HCT116 (cell line): ENCODE data around the gene PLXNC1. TPM values are rescaled to one million over a fixed set of nuclear protein-coding genes. Genes with fewer than 3 reads are reported as not detected.

Experiments used
- ATAC-seq: fragments of 200-7000 bp; cut with Tn5 transposase; 2 replicates; pipeline ENCODE4 v1.9.1; 2020; ENCODE audit warnings: mild to moderate bottlenecking, moderate library complexity
- BruUV-seq: library from RNA; stranded (reverse); fragments of 400-500 nt; replicated peaks from 2 replicates; lab custom pipeline; 2021; lab: Mats Ljungman, UMichigan
- CTCF ChIA-PET: fragments of 300-600 bp; sonication (Branson Sonifier 250); formaldehyde crosslinking; loops from one replicate; lab custom pipeline; 2021; ENCODE audit warnings: antibody characterized with exemption; lab: Charles Lee
- POLR2A ChIA-PET: fragments of 300-600, 350-600 bp; sonication (Branson Sonifier 250); formaldehyde crosslinking; loops from one replicate; lab custom pipeline; 2021; ENCODE audit warnings: antibody characterized with exemption; lab: Charles Lee
- RAD21 ChIA-PET, 2 experiments: fragments of 300-600 bp; sonication (Branson Sonifier 250); formaldehyde crosslinking; loops; one replicate each; lab custom pipeline; 2023; ENCODE audit warnings: low total read pairs in 2 of 2; ENCODE audit not compliant: uncharacterized antibody in 2 of 2, unreplicated experiment in 2 of 2, low non-redundant PET in 1 of 2; lab: Charles Lee
- DNase-seq: peaks from one replicate; pipeline ENCODE4 v3.0.0-alpha.2; 2010; ENCODE audit warnings: low read depth, low spot score
- H2AFZ ChIP-seq: fragments of 200-600 bp; shearing (Covaris generic), sonication (generic); 2 replicates; pipeline ENCODE4 v1.6.1; 2017; ENCODE audit warnings: low read depth, mixed run types, mixed read lengths, antibody characterized with exemption, low read length; ENCODE audit not compliant: poor library complexity, severe bottlenecking
- H3K27ac ChIP-seq: 2 replicates; pipeline ENCODE4 v1.5.1; 2012; ENCODE audit warnings: low read depth, low read length
- H3K27me3 ChIP-seq: fragments of 200-600 bp; sonication (generic); 2 replicates; pipeline ENCODE4 v1.6.1; 2016; ENCODE audit warnings: mixed run types, low read length, mixed read lengths; ENCODE audit not compliant: insufficient read depth
- H3K36me3 ChIP-seq, 2 experiments: fragments of 200-500 bp in 1 of 2; fragments of 200-600 bp in 1 of 2; sonication (Bioruptor generic) in 1 of 2; sonication (generic) in 1 of 2; 2 replicates each; pipeline versions ENCODE4 v1.5.1 to v1.6.1; 2014 to 2016; ENCODE audit warnings: low read length in 2 of 2, inconsistent platforms in 1 of 2, mixed read lengths in 1 of 2, mixed run types in 1 of 2; ENCODE audit not compliant: insufficient read depth in 2 of 2, control insufficient read depth in 1 of 2
- H3K4me1 ChIP-seq, 2 experiments: fragments of 200-600 bp in 1 of 2; sonication (generic) in 1 of 2; 2 replicates each; pipeline versions ENCODE4 v1.5.1 to v1.6.1; 2012 to 2017; ENCODE audit warnings: low read length in 2 of 2, inconsistent platforms in 1 of 2, mild to moderate bottlenecking in 1 of 2, mixed read lengths in 1 of 2, mixed run types in 1 of 2, moderate library complexity in 1 of 2; ENCODE audit not compliant: insufficient read depth in 2 of 2, control insufficient read depth in 1 of 2
- H3K4me2 ChIP-seq: fragments of 200-600 bp; sonication (generic); 2 replicates; pipeline ENCODE4 v1.6.1; 2017; ENCODE audit warnings: mixed run types, low read length, mixed read lengths
- H3K4me3 ChIP-seq, 2 experiments: fragments of 200-600 bp in 1 of 2; sonication (generic) in 1 of 2; replicated peaks in 1 of 2; 2 replicates each; pipeline ENCODE4 v1.5.1; 2011 to 2016; ENCODE audit warnings: low read length in 2 of 2, control low read depth in 1 of 2, low read depth in 1 of 2, mild to moderate bottlenecking in 1 of 2, mixed read lengths in 1 of 2, mixed run types in 1 of 2
- H3K79me2 ChIP-seq: fragments of 200-600 bp; sonication (generic); 2 replicates; pipeline ENCODE4 v1.6.1; 2017; ENCODE audit warnings: mild to moderate bottlenecking, mixed run types, low read length, moderate library complexity, mixed read lengths; ENCODE audit not compliant: insufficient read depth
- H3K9ac ChIP-seq: fragments of 200-600 bp; sonication (generic); 2 replicates; pipeline ENCODE4 v1.6.1; 2016; ENCODE audit warnings: low read length, mixed read lengths
- H3K9me2 ChIP-seq: fragments of 200-600 bp; sonication (generic), shearing (Covaris generic); 2 replicates; pipeline ENCODE4 v1.6.1; 2017; ENCODE audit warnings: mixed run types, mild to moderate bottlenecking, moderate library complexity; ENCODE audit not compliant: insufficient read depth
- H3K9me3 ChIP-seq, 2 experiments: fragments of 200-500 bp in 1 of 2; fragments of 200-600 bp in 1 of 2; sonication (Bioruptor generic) in 1 of 2; sonication (generic) in 1 of 2; 2 replicates each; pipeline ENCODE4 v1.6.1; 2014 to 2017; ENCODE audit warnings: low read length in 2 of 2, mixed read lengths in 2 of 2, inconsistent platforms in 1 of 2, low read depth in 1 of 2, mild to moderate bottlenecking in 1 of 2, mixed run types in 1 of 2, moderate library complexity in 1 of 2; ENCODE audit not compliant: control insufficient read depth in 1 of 2, insufficient read depth in 1 of 2
- H4K20me1 ChIP-seq: fragments of 200-600 bp; sonication (generic), shearing (Covaris generic); 2 replicates; pipeline ENCODE4 v1.6.1; 2017; ENCODE audit warnings: mixed run types, mild to moderate bottlenecking, moderate library complexity; ENCODE audit not compliant: insufficient read depth
- CBX3 ChIP-seq: IDR thresholded peaks from 2 replicates; pipeline ENCODE4 v1.6.1; 2012; ENCODE audit warnings: low read depth
- CEBPB ChIP-seq: IDR thresholded peaks from 2 replicates; pipeline ENCODE4 v1.6.1; 2012; ENCODE audit warnings: low read depth
- EGR1 ChIP-seq: IDR thresholded peaks from 2 replicates; pipeline ENCODE4 v1.6.1; 2012; ENCODE audit warnings: low read depth
- ELF1 ChIP-seq: IDR thresholded peaks from 2 replicates; pipeline ENCODE4 v1.6.1; 2012; ENCODE audit warnings: low read depth, borderline replicate concordance
- EZH2 ChIP-seq: fragments of 200-600 bp; sonication (generic); IDR thresholded peaks from 2 replicates; pipeline ENCODE4 v1.6.1; 2017; ENCODE audit warnings: antibody characterized with exemption, mixed run types
- JUND ChIP-seq: IDR thresholded peaks from 2 replicates; pipeline ENCODE4 v1.6.1; 2012
- POLR2A ChIP-seq: IDR thresholded peaks from 2 replicates; pipeline ENCODE4 v1.7.0; 2011; ENCODE audit warnings: borderline replicate concordance; ENCODE audit not compliant: insufficient read depth, insufficient read length; ENCODE audit errors: extremely low read depth
- POLR2AphosphoS5 ChIP-seq: IDR thresholded peaks from 2 replicates; pipeline ENCODE4 v1.6.1; 2011; ENCODE audit warnings: mild to moderate bottlenecking, low read depth, low read length, moderate library complexity
- RAD21 ChIP-seq: IDR thresholded peaks from 2 replicates; pipeline ENCODE4 v1.6.1; 2012; ENCODE audit warnings: low read depth, mild to moderate bottlenecking
- SIN3A ChIP-seq: IDR thresholded peaks from 2 replicates; pipeline ENCODE4 v1.6.1; 2012; ENCODE audit warnings: low read depth
- SP1 ChIP-seq: IDR thresholded peaks from 2 replicates; pipeline ENCODE4 v1.6.1; 2012; ENCODE audit warnings: low read depth
- SRF ChIP-seq: IDR thresholded peaks from 2 replicates; pipeline ENCODE4 v1.6.1; 2012; ENCODE audit warnings: low read depth
- TCF7L2 ChIP-seq: IDR thresholded peaks from 2 replicates; pipeline ENCODE4 v1.7.0; 2011; ENCODE audit warnings: borderline replicate concordance, inconsistent platforms; ENCODE audit not compliant: insufficient read depth, insufficient read length; ENCODE audit errors: extremely low read depth
- YY1 ChIP-seq: IDR thresholded peaks from 2 replicates; pipeline ENCODE4 v1.6.1; 2011; ENCODE audit warnings: low read length, low read depth, moderate library complexity, mild to moderate bottlenecking; ENCODE audit not compliant: insufficient replicate concordance; ENCODE audit errors: extremely low read depth
- ZFX ChIP-seq: fragments of 450-650 bp; IDR thresholded peaks from 2 replicates; pipeline ENCODE4 v1.6.1; 2017
- intact Hi-C: fragments of 100-400 bp; cut with micrococcal nuclease; formaldehyde crosslinking; loops from 2 replicates; pipeline ENCODE4 v1.10.0; 2022
- total RNA-seq: library from RNA; stranded (reverse); gene quantifications from one replicate; pipeline ENCODE4 v1.2.1, GENCODE V29; 2021; ENCODE audit not compliant: unreplicated experiment
- TF ChIP-seq, protein P1 (sequence below): IDR thresholded peaks from 2 replicates; pipeline ENCODE4 v1.6.1; 2012
- TF ChIP-seq, protein P2 (sequence below), 3 experiments: fragments of 200-600 bp in 1 of 3; sonication (generic) in 1 of 3; IDR thresholded peaks in 2 of 3; conservative IDR thresholded peaks in 1 of 3; 2 replicates each; pipeline ENCODE4 v1.5.1; 2012 to 2017; ENCODE audit warnings: low read depth in 2 of 3, low read length in 2 of 3, antibody characterized with exemption in 1 of 3, borderline replicate concordance in 1 of 3, control low read depth in 1 of 3, mild to moderate bottlenecking in 1 of 3, mixed read lengths in 1 of 3, mixed run types in 1 of 3, moderate library complexity in 1 of 3; ENCODE audit not compliant: insufficient read depth in 1 of 3
- TF ChIP-seq, protein P3 (sequence below): IDR thresholded peaks from 2 replicates; pipeline ENCODE4 v1.6.1; 2012
- TF ChIP-seq, protein P4 (sequence below): IDR thresholded peaks from 2 replicates; pipeline ENCODE4 v1.6.1; 2011; ENCODE audit warnings: mild to moderate bottlenecking, low read length, moderate library complexity; ENCODE audit not compliant: insufficient replicate concordance; ENCODE audit errors: extremely low read depth
- TF ChIP-seq, protein P5 (sequence below): IDR thresholded peaks from 2 replicates; pipeline ENCODE4 v1.6.1; 2012; ENCODE audit warnings: low read depth

Gene PLXNC1
- total RNA-seq, 1 experiment from 2014 or later: 0.25 TPM

DNA sequence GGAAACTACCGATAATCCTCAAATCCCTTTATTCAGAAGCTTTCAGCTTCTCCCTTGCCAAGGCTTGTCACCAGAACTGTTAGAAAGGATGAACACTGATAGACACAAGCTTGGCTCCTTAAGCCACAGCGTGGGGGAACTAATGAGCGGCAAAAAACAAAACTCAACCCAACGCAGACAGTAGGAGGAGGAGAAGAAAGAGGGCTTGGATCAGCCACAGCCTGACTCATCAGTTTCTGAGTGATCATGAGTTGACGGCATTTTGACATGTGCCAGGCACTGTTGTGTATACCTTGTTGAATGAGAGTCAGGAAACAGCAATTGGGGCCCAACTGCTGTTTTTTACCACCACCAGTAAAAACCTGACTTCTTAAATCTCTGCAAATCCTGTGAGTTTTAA, 23.7 kb downstream of the PLXNC1 start:
- no peaks in the 10 kb centered on the region for H4K20me1 ChIP-seq
- TF ChIP-seq SP1: no peak
- TF ChIP-seq, protein P1, sequence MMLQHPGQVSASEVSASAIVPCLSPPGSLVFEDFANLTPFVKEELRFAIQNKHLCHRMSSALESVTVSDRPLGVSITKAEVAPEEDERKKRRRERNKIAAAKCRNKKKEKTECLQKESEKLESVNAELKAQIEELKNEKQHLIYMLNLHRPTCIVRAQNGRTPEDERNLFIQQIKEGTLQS: no peak
- TF ChIP-seq EGR1: no peak
- no peak for TF ChIP-seq TCF7L2
- no peak for TF ChIP-seq CBX3
- no peak for TF ChIP-seq POLR2AphosphoS5
- TF ChIP-seq, protein P2, sequence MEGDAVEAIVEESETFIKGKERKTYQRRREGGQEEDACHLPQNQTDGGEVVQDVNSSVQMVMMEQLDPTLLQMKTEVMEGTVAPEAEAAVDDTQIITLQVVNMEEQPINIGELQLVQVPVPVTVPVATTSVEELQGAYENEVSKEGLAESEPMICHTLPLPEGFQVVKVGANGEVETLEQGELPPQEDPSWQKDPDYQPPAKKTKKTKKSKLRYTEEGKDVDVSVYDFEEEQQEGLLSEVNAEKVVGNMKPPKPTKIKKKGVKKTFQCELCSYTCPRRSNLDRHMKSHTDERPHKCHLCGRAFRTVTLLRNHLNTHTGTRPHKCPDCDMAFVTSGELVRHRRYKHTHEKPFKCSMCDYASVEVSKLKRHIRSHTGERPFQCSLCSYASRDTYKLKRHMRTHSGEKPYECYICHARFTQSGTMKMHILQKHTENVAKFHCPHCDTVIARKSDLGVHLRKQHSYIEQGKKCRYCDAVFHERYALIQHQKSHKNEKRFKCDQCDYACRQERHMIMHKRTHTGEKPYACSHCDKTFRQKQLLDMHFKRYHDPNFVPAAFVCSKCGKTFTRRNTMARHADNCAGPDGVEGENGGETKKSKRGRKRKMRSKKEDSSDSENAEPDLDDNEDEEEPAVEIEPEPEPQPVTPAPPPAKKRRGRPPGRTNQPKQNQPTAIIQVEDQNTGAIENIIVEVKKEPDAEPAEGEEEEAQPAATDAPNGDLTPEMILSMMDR (IDR thresholded peaks at IDR 0.05 in 2 of 3, conservative IDR thresholded peaks at IDR 0.05 in 1 of 3; ENCODE audit: borderline replicate concordance in 1 of 3, insufficient read depth in 1 of 3, low read depth in 2 of 3, low read length in 2 of 3): no peak
- TF ChIP-seq EZH2: no peak
- no peak for TF ChIP-seq ZFX
- no peak for TF ChIP-seq ELF1
- no peak for TF ChIP-seq JUND
- TF ChIP-seq, protein P3, sequence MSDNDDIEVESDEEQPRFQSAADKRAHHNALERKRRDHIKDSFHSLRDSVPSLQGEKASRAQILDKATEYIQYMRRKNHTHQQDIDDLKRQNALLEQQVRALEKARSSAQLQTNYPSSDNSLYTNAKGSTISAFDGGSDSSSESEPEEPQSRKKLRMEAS: no peak
- TF ChIP-seq SIN3A: no peak
- TF ChIP-seq, protein P4, sequence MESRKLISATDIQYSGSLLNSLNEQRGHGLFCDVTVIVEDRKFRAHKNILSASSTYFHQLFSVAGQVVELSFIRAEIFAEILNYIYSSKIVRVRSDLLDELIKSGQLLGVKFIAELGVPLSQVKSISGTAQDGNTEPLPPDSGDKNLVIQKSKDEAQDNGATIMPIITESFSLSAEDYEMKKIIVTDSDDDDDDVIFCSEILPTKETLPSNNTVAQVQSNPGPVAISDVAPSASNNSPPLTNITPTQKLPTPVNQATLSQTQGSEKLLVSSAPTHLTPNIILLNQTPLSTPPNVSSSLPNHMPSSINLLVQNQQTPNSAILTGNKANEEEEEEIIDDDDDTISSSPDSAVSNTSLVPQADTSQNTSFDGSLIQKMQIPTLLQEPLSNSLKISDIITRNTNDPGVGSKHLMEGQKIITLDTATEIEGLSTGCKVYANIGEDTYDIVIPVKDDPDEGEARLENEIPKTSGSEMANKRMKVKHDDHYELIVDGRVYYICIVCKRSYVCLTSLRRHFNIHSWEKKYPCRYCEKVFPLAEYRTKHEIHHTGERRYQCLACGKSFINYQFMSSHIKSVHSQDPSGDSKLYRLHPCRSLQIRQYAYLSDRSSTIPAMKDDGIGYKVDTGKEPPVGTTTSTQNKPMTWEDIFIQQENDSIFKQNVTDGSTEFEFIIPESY: no peak
- no peak for TF ChIP-seq YY1
- TF ChIP-seq RAD21: no peak
- TF ChIP-seq, protein P5, sequence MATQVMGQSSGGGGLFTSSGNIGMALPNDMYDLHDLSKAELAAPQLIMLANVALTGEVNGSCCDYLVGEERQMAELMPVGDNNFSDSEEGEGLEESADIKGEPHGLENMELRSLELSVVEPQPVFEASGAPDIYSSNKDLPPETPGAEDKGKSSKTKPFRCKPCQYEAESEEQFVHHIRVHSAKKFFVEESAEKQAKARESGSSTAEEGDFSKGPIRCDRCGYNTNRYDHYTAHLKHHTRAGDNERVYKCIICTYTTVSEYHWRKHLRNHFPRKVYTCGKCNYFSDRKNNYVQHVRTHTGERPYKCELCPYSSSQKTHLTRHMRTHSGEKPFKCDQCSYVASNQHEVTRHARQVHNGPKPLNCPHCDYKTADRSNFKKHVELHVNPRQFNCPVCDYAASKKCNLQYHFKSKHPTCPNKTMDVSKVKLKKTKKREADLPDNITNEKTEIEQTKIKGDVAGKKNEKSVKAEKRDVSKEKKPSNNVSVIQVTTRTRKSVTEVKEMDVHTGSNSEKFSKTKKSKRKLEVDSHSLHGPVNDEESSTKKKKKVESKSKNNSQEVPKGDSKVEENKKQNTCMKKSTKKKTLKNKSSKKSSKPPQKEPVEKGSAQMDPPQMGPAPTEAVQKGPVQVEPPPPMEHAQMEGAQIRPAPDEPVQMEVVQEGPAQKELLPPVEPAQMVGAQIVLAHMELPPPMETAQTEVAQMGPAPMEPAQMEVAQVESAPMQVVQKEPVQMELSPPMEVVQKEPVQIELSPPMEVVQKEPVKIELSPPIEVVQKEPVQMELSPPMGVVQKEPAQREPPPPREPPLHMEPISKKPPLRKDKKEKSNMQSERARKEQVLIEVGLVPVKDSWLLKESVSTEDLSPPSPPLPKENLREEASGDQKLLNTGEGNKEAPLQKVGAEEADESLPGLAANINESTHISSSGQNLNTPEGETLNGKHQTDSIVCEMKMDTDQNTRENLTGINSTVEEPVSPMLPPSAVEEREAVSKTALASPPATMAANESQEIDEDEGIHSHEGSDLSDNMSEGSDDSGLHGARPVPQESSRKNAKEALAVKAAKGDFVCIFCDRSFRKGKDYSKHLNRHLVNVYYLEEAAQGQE: no peak
- no peak for TF ChIP-seq SRF
- no peak for TF ChIP-seq POLR2A
- TF ChIP-seq CEBPB: no peak
- TF ChIP-seq, all 23 proteins: peak for 0
- intact Hi-C loops: no loop called here
- BruUV-seq: no TSS peak
- H3K9me3 ChIP-seq: no peaks in the 10 kb centered on the region
- H3K27ac ChIP-seq: no peak overlapping the region
- no peak overlapping the region for H3K9ac ChIP-seq
- no peak for ATAC-seq
- H3K4me1 ChIP-seq: no peaks in the 10 kb centered on the region
- H3K4me2 ChIP-seq: no peak overlapping the region
- ChIA-PET POLR2A (no interaction called here), RAD21 (no interaction called here), CTCF (no interaction called here)
- no peaks in the 10 kb centered on the region for H3K9me2 ChIP-seq
- H3K36me3 ChIP-seq: no peaks in the 10 kb centered on the region
- peaks cover 30% of the 10 kb centered on the region for H3K27me3 ChIP-seq
- no peaks in the 10 kb centered on the region for H3K79me2 ChIP-seq
- no peak overlapping the region for H2AFZ ChIP-seq
- H3K4me3 ChIP-seq: no peak overlapping the region
- DNase-seq: no peak
